MM.1S (cell line): Measurements from ENCODE around the gene NMNAT2.

ENCODE experiments used
- DNase-seq: peaks from one replicate; pipeline ENCODE4 v3.0.0-alpha.2; 2015
- H2AFZ ChIP-seq: fragments of 300-600 bp; sonication (generic); 2 replicates; pipeline ENCODE4 v1.6.0; 2016; ENCODE audit warnings: antibody characterized with exemption, low read length
- H3F3A ChIP-seq: fragments of 300-600 bp; sonication (generic); 2 replicates; pipeline ENCODE4 v1.6.1; 2016; ENCODE audit warnings: mild to moderate bottlenecking, antibody characterized with exemption, low read length, moderate library complexity, mixed read lengths; ENCODE audit not compliant: insufficient read depth
- H3K27ac ChIP-seq: fragments of 300-600 bp; sonication (generic); 2 replicates; pipeline ENCODE4 v1.5.1; 2016; ENCODE audit warnings: mild to moderate bottlenecking, low read length
- H3K27me3 ChIP-seq: fragments of 300-600 bp; sonication (generic); replicated peaks from 2 replicates; pipeline ENCODE4 v1.6.0; 2016; ENCODE audit warnings: low read length; ENCODE audit not compliant: insufficient read depth
- H3K36me3 ChIP-seq: fragments of 300-600 bp; sonication (generic); replicated peaks from 2 replicates; pipeline ENCODE4 v1.6.1; 2016; ENCODE audit warnings: mild to moderate bottlenecking, low read length, mixed read lengths; ENCODE audit not compliant: insufficient read depth
- H3K4me1 ChIP-seq: fragments of 300-600 bp; sonication (generic); 2 replicates; pipeline ENCODE4 v1.6.1; 2016; ENCODE audit warnings: low read length, mixed read lengths
- H3K4me2 ChIP-seq: fragments of 300-600 bp; sonication (generic); 2 replicates; pipeline ENCODE4 v1.6.0; 2016; ENCODE audit warnings: low read depth, low read length
- H3K4me3 ChIP-seq: fragments of 300-600 bp; sonication (generic); 2 replicates; pipeline ENCODE4 v1.5.1; 2016; ENCODE audit warnings: low read length, mixed read lengths
- H3K79me2 ChIP-seq: fragments of 300-600 bp; sonication (generic); 2 replicates; pipeline ENCODE4 v1.6.1; 2016; ENCODE audit warnings: mixed run types, low read length, mixed read lengths
- H3K9ac ChIP-seq: fragments of 300-600 bp; sonication (generic); 2 replicates; pipeline ENCODE4 v1.6.1; 2016; ENCODE audit warnings: low read length, mixed read lengths
- H3K9me2 ChIP-seq: fragments of 300-600 bp; sonication (generic); replicated peaks from 2 replicates; pipeline ENCODE4 v1.6.1; 2016; ENCODE audit warnings: mild to moderate bottlenecking, low read length, mixed read lengths; ENCODE audit not compliant: insufficient read depth
- H3K9me3 ChIP-seq: fragments of 300-600 bp; sonication (generic); replicated peaks from 2 replicates; pipeline ENCODE4 v1.6.1; 2016; ENCODE audit warnings: mild to moderate bottlenecking, low read length, mixed read lengths; ENCODE audit not compliant: insufficient read depth
- H4K20me1 ChIP-seq: fragments of 300-600 bp; sonication (generic); 2 replicates; pipeline ENCODE4 v1.6.1; 2016; ENCODE audit warnings: mild to moderate bottlenecking, low read length, moderate library complexity, mixed read lengths; ENCODE audit not compliant: insufficient read depth
- EZH2 ChIP-seq: fragments of 300-600 bp; sonication (generic); optimal IDR thresholded peaks from 2 replicates; pipeline ENCODE3; 2017; ENCODE audit warnings: low read depth, mild to moderate bottlenecking, antibody characterized with exemption, low read length, mixed read lengths
- EZH2phosphoT487 ChIP-seq: fragments of 300-600 bp; sonication (generic); IDR thresholded peaks from 2 replicates; pipeline ENCODE4 v1.6.1; 2018; ENCODE audit warnings: antibody characterized with exemption, low read length
- TF ChIP-seq, protein P1 (sequence below): fragments of 300-600 bp; sonication (generic); IDR thresholded peaks from 2 replicates; pipeline ENCODE4 v1.5.1; 2016; ENCODE audit warnings: antibody characterized with exemption, low read length, mixed read lengths

NMNAT2 gene

DNA sequence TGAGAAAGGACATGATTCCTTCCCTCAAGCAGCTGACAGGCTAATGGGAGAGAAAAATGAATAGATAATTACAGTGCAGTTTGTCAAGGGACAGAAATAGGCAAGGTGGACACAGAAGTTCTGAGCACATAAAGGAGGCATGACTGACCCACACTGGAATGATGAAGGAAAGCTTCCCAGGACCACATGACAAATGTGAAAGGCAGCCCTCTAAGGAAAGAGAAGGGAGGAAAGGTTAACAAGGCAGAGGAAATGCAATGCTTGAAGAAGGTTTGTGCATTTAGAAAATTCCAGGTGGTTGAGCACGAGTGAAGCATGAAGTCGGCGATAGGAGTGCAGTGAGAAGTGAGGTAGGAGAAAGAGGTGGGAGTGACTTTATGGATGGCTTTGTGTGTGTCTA lies 194.7 kb downstream of the NMNAT2 start:
- Histone ChIP-seq H3K9me2 (no peaks in the 10 kb centered on the region), H3F3A (no peaks in the 10 kb centered on the region), H2AFZ (no peak overlapping the region), H3K9me3 (no peaks in the 10 kb centered on the region), H3K27ac (no peak overlapping the region), H3K9ac (no peak overlapping the region), H3K4me1 (peaks cover 10% of the 10 kb centered on the region; the same call in 1 of the 2 replicates), H3K36me3 (no peaks in the 10 kb centered on the region), H3K79me2 (no peaks in the 10 kb centered on the region), H3K4me3 (no peak overlapping the region), H3K27me3 (no peaks in the 10 kb centered on the region), H4K20me1 (no peaks in the 10 kb centered on the region), H3K4me2 (no peak overlapping the region)
- TF ChIP-seq, protein P1, sequence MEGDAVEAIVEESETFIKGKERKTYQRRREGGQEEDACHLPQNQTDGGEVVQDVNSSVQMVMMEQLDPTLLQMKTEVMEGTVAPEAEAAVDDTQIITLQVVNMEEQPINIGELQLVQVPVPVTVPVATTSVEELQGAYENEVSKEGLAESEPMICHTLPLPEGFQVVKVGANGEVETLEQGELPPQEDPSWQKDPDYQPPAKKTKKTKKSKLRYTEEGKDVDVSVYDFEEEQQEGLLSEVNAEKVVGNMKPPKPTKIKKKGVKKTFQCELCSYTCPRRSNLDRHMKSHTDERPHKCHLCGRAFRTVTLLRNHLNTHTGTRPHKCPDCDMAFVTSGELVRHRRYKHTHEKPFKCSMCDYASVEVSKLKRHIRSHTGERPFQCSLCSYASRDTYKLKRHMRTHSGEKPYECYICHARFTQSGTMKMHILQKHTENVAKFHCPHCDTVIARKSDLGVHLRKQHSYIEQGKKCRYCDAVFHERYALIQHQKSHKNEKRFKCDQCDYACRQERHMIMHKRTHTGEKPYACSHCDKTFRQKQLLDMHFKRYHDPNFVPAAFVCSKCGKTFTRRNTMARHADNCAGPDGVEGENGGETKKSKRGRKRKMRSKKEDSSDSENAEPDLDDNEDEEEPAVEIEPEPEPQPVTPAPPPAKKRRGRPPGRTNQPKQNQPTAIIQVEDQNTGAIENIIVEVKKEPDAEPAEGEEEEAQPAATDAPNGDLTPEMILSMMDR, result no peak
- TF ChIP-seq EZH2phosphoT487 (no peak), EZH2 (no peak)
- DNase-seq, result no peak

DNA sequence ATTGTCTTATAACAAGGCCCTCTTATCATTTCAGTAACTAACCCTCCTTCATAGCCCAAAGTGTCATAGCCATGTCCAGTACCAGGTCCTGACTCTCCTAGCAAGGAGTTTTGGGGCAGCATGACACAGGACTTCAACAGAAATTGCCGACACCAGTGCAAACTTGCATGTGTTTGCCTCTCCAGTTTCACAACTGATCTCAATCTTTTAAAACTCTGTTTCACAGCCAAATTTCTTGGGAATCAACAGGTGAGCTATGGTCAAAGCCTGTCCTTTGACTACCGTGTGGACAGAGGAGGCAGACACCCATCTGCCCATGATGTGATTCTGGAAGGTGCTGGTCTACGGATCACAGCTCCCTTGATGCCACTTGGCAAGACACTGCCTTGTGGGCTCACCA lies 195.3 kb downstream of the NMNAT2 start:
- Histone ChIP-seq H4K20me1 (no peaks in the 10 kb centered on the region), H3K4me3 (no peak overlapping the region), H3K9ac (no peak overlapping the region), H3K9me3 (no peaks in the 10 kb centered on the region), H3K79me2 (no peaks in the 10 kb centered on the region), H3K9me2 (no peaks in the 10 kb centered on the region), H3K4me2 (no peak overlapping the region), H3K4me1 (peaks cover 10% of the 10 kb centered on the region; the same call in 1 of the 2 replicates), H3F3A (no peaks in the 10 kb centered on the region), H3K36me3 (no peaks in the 10 kb centered on the region), H2AFZ (no peak overlapping the region), H3K27me3 (no peaks in the 10 kb centered on the region), H3K27ac (no peak overlapping the region)
- TF ChIP-seq EZH2 (no peak), EZH2phosphoT487 (no peak)
- TF ChIP-seq, protein P1, result no peak
- DNase-seq, result no peak

GRCh38 chr1:183219616-183220009 lies 198.6 kb downstream of the NMNAT2 start:
- peaks cover 10% of the 10 kb centered on the region; the same call in 1 of the 2 replicates for H3K4me1 ChIP-seq
- no peak overlapping the region for H3K4me3 ChIP-seq
- TF ChIP-seq EZH2, result no peak
- TF ChIP-seq EZH2phosphoT487, result no peak
- TF ChIP-seq, protein P1, result no peak
- no peak overlapping the region for H3K27ac ChIP-seq
- no peaks in the 10 kb centered on the region for H3K36me3 ChIP-seq
- no peak for DNase-seq
- H4K20me1 ChIP-seq, result no peaks in the 10 kb centered on the region
- no peaks in the 10 kb centered on the region for H3K79me2 ChIP-seq
- H3K9ac ChIP-seq, result no peak overlapping the region
- H3K4me2 ChIP-seq, result no peak overlapping the region
- no peak overlapping the region for H2AFZ ChIP-seq
- H3K9me2 ChIP-seq, result no peaks in the 10 kb centered on the region
- no peaks in the 10 kb centered on the region for H3K9me3 ChIP-seq
- H3K27me3 ChIP-seq, result no peaks in the 10 kb centered on the region
- H3F3A ChIP-seq, result no peaks in the 10 kb centered on the region
